IMR-90 (cell line): ENCODE data around the gene IL21R. TPM values are rescaled to one million over a fixed set of nuclear protein-coding genes. Genes with fewer than 3 reads are reported as not detected.

Source experiments
- ATAC-seq: fragments of 200-7000 bp; cut with Tn5 transposase; 2 replicates; pipeline ENCODE4 v1.9.1; 2020; ENCODE audit warnings: low read depth, mild to moderate bottlenecking, moderate library complexity
- BruUV-seq: library from RNA; stranded (reverse); fragments of 400-500 nt; replicated peaks from 2 replicates; lab custom pipeline; 2021; lab: Mats Ljungman, UMichigan
- CTCF ChIA-PET: fragments of 300-600 bp; formaldehyde crosslinking; extraction: SDS; loops from one replicate; lab custom pipeline; 2021; ENCODE audit warnings: antibody characterized with exemption; lab: Yijun Ruan, JAX
- POLR2A ChIA-PET: fragments of 300-600 bp; sonication (Branson Sonifier 250); formaldehyde crosslinking; loops from one replicate; lab custom pipeline; 2022; ENCODE audit warnings: antibody characterized with exemption; ENCODE audit not compliant: unreplicated experiment; lab: Charles Lee
- DNase-seq: peaks from one replicate; pipeline ENCODE4 v3.0.0; 2013
- H2AFZ ChIP-seq: replicated peaks from 2 replicates; pipeline ENCODE3; 2013; ENCODE audit warnings: low read length, mild to moderate bottlenecking; ENCODE audit not compliant: poor library complexity
- H2AK5ac ChIP-seq: 2 replicates; pipeline ENCODE4 v1.6.1; 2013; ENCODE audit warnings: low read depth, low read length, inconsistent platforms
- H2AK9ac ChIP-seq: replicated peaks from 2 replicates; pipeline ENCODE3; 2013; ENCODE audit warnings: mild to moderate bottlenecking, low read depth, low read length, moderate library complexity; ENCODE audit not compliant: poor library complexity
- H2BK120ac ChIP-seq: 2 replicates; pipeline ENCODE4 v1.6.1; 2013; ENCODE audit warnings: low read depth, low read length, inconsistent platforms
- H2BK15ac ChIP-seq: 3 replicates; pipeline ENCODE4 v1.6.1; 2013; ENCODE audit warnings: low read depth, low read length, inconsistent platforms
- H2BK20ac ChIP-seq: 2 replicates; pipeline ENCODE4 v1.6.1; 2013; ENCODE audit warnings: low read depth, mild to moderate bottlenecking, inconsistent platforms, low read length, moderate library complexity
- H2BK5ac ChIP-seq: 2 replicates; pipeline ENCODE4 v1.6.1; 2013; ENCODE audit warnings: mild to moderate bottlenecking, low read depth, low read length, inconsistent platforms; ENCODE audit not compliant: poor library complexity, severe bottlenecking
- H3K14ac ChIP-seq: replicated peaks from 2 replicates; pipeline ENCODE4 v1.6.1; 2013; ENCODE audit warnings: low read depth, low read length, inconsistent platforms
- H3K18ac ChIP-seq: 2 replicates; pipeline ENCODE4 v1.6.1; 2013; ENCODE audit warnings: low read depth, low read length, control low read depth
- H3K23ac ChIP-seq: 2 replicates; pipeline ENCODE4 v1.6.1; 2013; ENCODE audit warnings: low read depth, low read length, inconsistent platforms
- H3K27ac ChIP-seq: 2 replicates; pipeline ENCODE4 v1.5.1; 2013; ENCODE audit warnings: mild to moderate bottlenecking, control low read depth, low read length; ENCODE audit not compliant: insufficient read depth
- H3K27me3 ChIP-seq: 2 replicates; pipeline ENCODE4 v1.6.1; 2013; ENCODE audit warnings: low read length; ENCODE audit not compliant: control insufficient read depth, insufficient read depth
- H3K36me3 ChIP-seq: 2 replicates; pipeline ENCODE4 v1.6.1; 2013; ENCODE audit warnings: low read length, mixed read lengths; ENCODE audit not compliant: control insufficient read depth, insufficient read depth
- H3K4ac ChIP-seq: 2 replicates; pipeline ENCODE4 v1.6.1; 2013; ENCODE audit warnings: low read depth, low read length, inconsistent platforms
- H3K4me1 ChIP-seq: 2 replicates; pipeline ENCODE4 v1.6.1; 2013; ENCODE audit warnings: low read length, mixed read lengths; ENCODE audit not compliant: control insufficient read depth, insufficient read depth
- H3K4me2 ChIP-seq: 2 replicates; pipeline ENCODE4 v1.6.1; 2013; ENCODE audit warnings: low read depth, mild to moderate bottlenecking, control low read depth, low read length, moderate library complexity
- H3K4me3 ChIP-seq: 2 replicates; pipeline ENCODE4 v1.5.1; 2013; ENCODE audit warnings: low read depth, mild to moderate bottlenecking, control low read depth, low read length, moderate library complexity; ENCODE audit not compliant: insufficient read depth
- H3K56ac ChIP-seq: 2 replicates; pipeline ENCODE4 v1.6.1; 2013; ENCODE audit warnings: low read length, inconsistent platforms; ENCODE audit not compliant: insufficient read depth; ENCODE audit errors: extremely low read depth
- H3K79me1 ChIP-seq, 2 experiments: 2 replicates each; pipeline ENCODE4 v1.6.1; 2013; ENCODE audit warnings: low read length in 2 of 2, inconsistent platforms in 1 of 2, low read depth in 1 of 2
- H3K9ac ChIP-seq: 2 replicates; pipeline ENCODE4 v1.6.1; 2013; ENCODE audit warnings: low read depth, low read length, control low read depth
- H3K9me1 ChIP-seq: 2 replicates; pipeline ENCODE4 v1.6.1; 2013; ENCODE audit warnings: low read length, inconsistent platforms; ENCODE audit not compliant: insufficient read depth
- H3K9me3 ChIP-seq: 2 replicates; pipeline ENCODE4 v1.6.1; 2013; ENCODE audit warnings: low read length; ENCODE audit not compliant: control insufficient read depth, insufficient read depth
- H4K20me1 ChIP-seq: 2 replicates; pipeline ENCODE4 v1.6.1; 2013; ENCODE audit warnings: low read length, inconsistent platforms; ENCODE audit not compliant: insufficient read depth
- H4K5ac ChIP-seq: 2 replicates; pipeline ENCODE4 v1.6.1; 2013; ENCODE audit warnings: mild to moderate bottlenecking, low read depth, low read length, control low read depth
- H4K8ac ChIP-seq, 2 experiments: 2 replicates each; pipeline ENCODE4 v1.6.1; 2013; ENCODE audit warnings: low read depth in 2 of 2, low read length in 2 of 2, control low read depth in 1 of 2, inconsistent platforms in 1 of 2
- H4K91ac ChIP-seq: 2 replicates; pipeline ENCODE4 v1.6.1; 2013; ENCODE audit warnings: low read depth, low read length, inconsistent platforms; ENCODE audit not compliant: insufficient read depth
- BHLHE40 ChIP-seq: fragments of 150-350 bp; IDR thresholded peaks from 2 replicates; pipeline ENCODE4 v1.6.1; 2016; ENCODE audit warnings: mild to moderate bottlenecking, low read depth, low read length
- CEBPB ChIP-seq: IDR thresholded peaks from 2 replicates; pipeline ENCODE4 v1.6.1; 2012; ENCODE audit warnings: low read depth, low read length, improper control_type of control experiment
- CHD1 ChIP-seq: IDR thresholded peaks from 2 replicates; pipeline ENCODE4 v1.6.1; 2012; ENCODE audit warnings: low read depth, low read length, improper control_type of control experiment
- FOS ChIP-seq: fragments of 150-350 bp; IDR thresholded peaks from 2 replicates; pipeline ENCODE4 v1.6.1; 2016; ENCODE audit warnings: low read depth, low read length
- MAFK ChIP-seq: IDR thresholded peaks from 2 replicates; pipeline ENCODE4 v1.6.1; 2012; ENCODE audit warnings: low read depth, low read length, improper control_type of control experiment
- MXI1 ChIP-seq: IDR thresholded peaks from 2 replicates; pipeline ENCODE4 v1.6.1; 2012; ENCODE audit warnings: low read depth, mild to moderate bottlenecking, low read length, moderate library complexity, borderline replicate concordance
- NFE2L2 ChIP-seq: fragments of 150-350 bp; IDR thresholded peaks from 2 replicates; pipeline ENCODE4 v1.6.1; 2016; ENCODE audit warnings: low read depth, mild to moderate bottlenecking, low read length
- POLR2A ChIP-seq: IDR thresholded peaks from 2 replicates; pipeline ENCODE4 v1.6.1; 2012; ENCODE audit warnings: mild to moderate bottlenecking, low read depth, low read length
- RAD21 ChIP-seq: IDR thresholded peaks from 2 replicates; pipeline ENCODE4 v1.6.1; 2012; ENCODE audit warnings: low read length, improper control_type of control experiment
- RFX5 ChIP-seq: IDR thresholded peaks from 2 replicates; pipeline ENCODE4 v1.8.0; 2012; ENCODE audit warnings: low read depth, mild to moderate bottlenecking, low read length, moderate library complexity
- WGBS, 2 experiments: methylation state at CpG; one replicate each; pipeline versions ENCODE4 v1.1.5 to v1.1.7; 2013; ENCODE audit warnings: missing lambda C conversion rate in 2 of 2; ENCODE audit not compliant: insufficient read length in 1 of 2; ENCODE audit errors: extremely low coverage in 2 of 2; 5-methylcytosine and 5-hydroxymethylcytosine counted together
- dilution Hi-C: fragments of 300-500 bp; cut with HindIII; formaldehyde crosslinking; loops from one replicate; pipeline ENCODE4 v1.14.3; 2018; ENCODE audit warnings: low sequenced_read_pairs; ENCODE audit not compliant: unreplicated experiment
- in situ Hi-C: fragments of 300-500 bp; cut with MboI; formaldehyde crosslinking; loops from 3 replicates; pipeline ENCODE4 v1.14.3; 2019; ENCODE audit warnings: low sequenced_read_pairs, inconsistent platforms, mixed read lengths
- intact Hi-C: fragments of 100-400 bp; cut with micrococcal nuclease; formaldehyde crosslinking; loops from 2 replicates; pipeline ENCODE4 v1.10.0; 2022
- polyA plus RNA-seq, 3 experiments: library from polyadenylated mRNA; depleted of rRNA; stranded (reverse); fragments of >200 nt; gene quantifications; 2 replicates each; pipeline ENCODE4 v1.2.3, GENCODE V29; 2012; ENCODE audit warnings: low replicate concordance in 1 of 3
- total RNA-seq: library from RNA; depleted of rRNA; stranded (reverse); fragments of >200 nt; gene quantifications from 2 replicates; pipeline ENCODE4 v1.2.3, GENCODE V29; 2012
- TF ChIP-seq, protein P1 (sequence below): fragments of 150-350 bp; IDR thresholded peaks from 2 replicates; pipeline ENCODE4 v1.6.1; 2017; ENCODE audit warnings: mild to moderate bottlenecking, antibody characterized with exemption, low read length, low read depth
- TF ChIP-seq, protein P2 (sequence below): conservative IDR thresholded peaks from 2 replicates; pipeline ENCODE4 v1.5.1; 2012; ENCODE audit warnings: mild to moderate bottlenecking, low read depth, low read length, improper control_type of control experiment

Gene IL21R
- total and polyA plus RNA-seq, 2 of the 4 experiments (the other 2 are of a cell fraction): 0.72 to 0.97 TPM

DNA sequence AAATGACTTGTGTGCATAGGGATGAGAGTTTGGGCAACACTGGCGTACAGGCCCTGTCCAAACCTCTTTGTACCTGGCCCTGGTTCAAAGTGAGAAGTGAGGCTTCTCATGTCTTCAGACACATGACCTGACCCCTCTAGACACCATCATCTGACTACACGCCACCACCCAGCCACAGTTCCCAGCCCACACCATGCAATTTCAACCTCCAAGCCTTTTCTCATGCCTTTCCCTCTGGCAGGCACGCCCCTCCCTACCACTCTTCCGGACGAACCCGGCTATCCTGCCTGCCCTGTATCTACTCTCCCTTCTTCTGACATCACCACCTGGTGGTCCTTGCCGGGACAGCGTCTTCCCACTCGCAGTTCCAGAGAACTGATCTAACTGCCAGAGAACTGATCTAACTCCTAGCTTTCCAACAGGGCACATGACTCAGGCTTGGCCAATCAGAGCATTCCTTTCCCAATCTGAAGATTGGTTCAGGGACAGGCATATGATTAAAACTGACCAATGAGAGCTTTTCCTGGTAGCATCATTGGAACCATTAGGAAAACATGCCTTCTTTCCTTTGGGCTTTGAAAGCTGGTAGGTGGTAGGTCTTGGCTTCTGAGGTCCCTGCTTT lies 27.1 kb upstream of the IL21R start (continued):
- TF ChIP-seq, protein P1, sequence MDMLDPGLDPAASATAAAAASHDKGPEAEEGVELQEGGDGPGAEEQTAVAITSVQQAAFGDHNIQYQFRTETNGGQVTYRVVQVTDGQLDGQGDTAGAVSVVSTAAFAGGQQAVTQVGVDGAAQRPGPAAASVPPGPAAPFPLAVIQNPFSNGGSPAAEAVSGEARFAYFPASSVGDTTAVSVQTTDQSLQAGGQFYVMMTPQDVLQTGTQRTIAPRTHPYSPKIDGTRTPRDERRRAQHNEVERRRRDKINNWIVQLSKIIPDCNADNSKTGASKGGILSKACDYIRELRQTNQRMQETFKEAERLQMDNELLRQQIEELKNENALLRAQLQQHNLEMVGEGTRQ: peak; percentile 98

DNA sequence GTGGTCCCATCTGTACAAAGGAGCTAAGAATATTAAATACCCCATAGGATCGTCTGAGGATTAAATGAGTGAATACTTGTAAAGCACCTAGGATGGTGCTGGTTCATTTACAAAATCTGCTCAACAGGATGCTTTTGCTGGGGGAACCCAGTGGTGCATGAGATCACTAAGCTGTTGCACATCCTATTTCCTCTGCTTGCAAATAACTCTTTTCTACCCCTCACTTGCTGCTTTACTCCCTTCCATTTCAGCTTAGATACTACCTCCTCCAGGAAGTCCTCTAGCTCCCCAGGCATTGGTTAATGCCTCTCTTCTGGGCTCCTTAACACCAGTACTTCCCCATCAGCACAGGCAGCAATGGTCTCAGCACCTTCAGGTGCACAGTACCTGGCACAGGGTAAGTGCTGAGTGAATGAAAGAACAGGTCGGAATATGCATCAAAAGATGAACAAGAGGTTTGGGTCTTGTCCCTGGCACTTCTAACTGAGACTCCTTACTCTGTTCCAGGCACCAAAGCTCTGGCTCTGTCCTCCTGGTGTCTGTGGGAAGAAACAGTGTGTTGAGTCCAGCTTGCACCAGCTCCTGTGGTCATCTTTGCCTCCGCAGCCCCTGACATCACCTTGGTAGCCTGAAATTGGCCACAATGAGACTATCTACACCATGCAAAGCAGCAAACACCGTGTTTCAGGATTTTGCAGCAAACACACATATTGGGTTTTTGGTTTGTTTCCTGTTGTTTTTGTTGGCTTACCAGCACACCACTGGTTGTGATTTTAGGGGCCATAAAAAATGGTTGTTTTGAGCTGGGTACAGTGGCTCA lies 24.1 kb upstream of the IL21R start:
- Histone ChIP-seq H3K36me3 (no peaks in the 10 kb centered on the region), H3K4ac (peak overlapping the region; percentile 38; the same call in 1 of the 2 replicates), H3K56ac (no peak overlapping the region), H2AK9ac (no peak overlapping the region), H3K9ac (no peak overlapping the region), H2BK120ac (no peak overlapping the region; the same call in 1 of the 2 replicates), H4K91ac (no peak overlapping the region), H2AK5ac (no peak overlapping the region), H4K8ac (no peak overlapping the region), H2BK20ac (0 out of 2 replicates have a peak overlapping the region, but pooled peaks have one; percentile 64), H3K79me1 (no peaks in the 10 kb centered on the region), H3K18ac (no peak overlapping the region), H3K14ac (no peak overlapping the region), H3K4me1 (peaks cover 10% of the 10 kb centered on the region), H2BK15ac (no peak overlapping the region), H3K27me3 (no peaks in the 10 kb centered on the region), H3K9me1 (peaks cover 7% of the 10 kb centered on the region; the same call in 1 of the 2 replicates), H3K4me3 (no peak overlapping the region), H4K5ac (no peak overlapping the region), H3K4me2 (no peak overlapping the region), H3K9me3 (peaks cover 2% of the 10 kb centered on the region; the same call in 1 of the 2 replicates), H3K23ac (no peak overlapping the region), H2BK5ac (no peak overlapping the region), H3K27ac (no peak overlapping the region), H4K20me1 (no peaks in the 10 kb centered on the region), H2AFZ (no peak overlapping the region)
- BruUV-seq: no TSS peak
- ChIA-PET CTCF (interaction anchor here (0.8 kb wide), 2 partner anchors 10 to 18 kb away, joined by 3 read pairs; no protein-coding TSS in a partner anchor), POLR2A (no interaction called here)
- no peak for ATAC-seq
- intact Hi-C loops (no loop called here), dilution Hi-C loops (no loop called here), in situ Hi-C loops (loop anchor here (25.0 kb wide), 1 partner anchor 1541 kb away; no protein-coding TSS in a partner anchor)
- no peak for DNase-seq
- no CpG with 5 or more reads among the region's 4 CpGs for WGBS, 2 experiments
- no peak for TF ChIP-seq NFE2L2
- TF ChIP-seq RFX5: no peak
- no peak for TF ChIP-seq BHLHE40
- no peak for TF ChIP-seq MAFK
- TF ChIP-seq MXI1: no peak
- TF ChIP-seq RAD21: no peak
- no peak for TF ChIP-seq POLR2A
- TF ChIP-seq, protein P1: no peak
- no peak for TF ChIP-seq CEBPB
- TF ChIP-seq CHD1: no peak
- TF ChIP-seq, protein P2, sequence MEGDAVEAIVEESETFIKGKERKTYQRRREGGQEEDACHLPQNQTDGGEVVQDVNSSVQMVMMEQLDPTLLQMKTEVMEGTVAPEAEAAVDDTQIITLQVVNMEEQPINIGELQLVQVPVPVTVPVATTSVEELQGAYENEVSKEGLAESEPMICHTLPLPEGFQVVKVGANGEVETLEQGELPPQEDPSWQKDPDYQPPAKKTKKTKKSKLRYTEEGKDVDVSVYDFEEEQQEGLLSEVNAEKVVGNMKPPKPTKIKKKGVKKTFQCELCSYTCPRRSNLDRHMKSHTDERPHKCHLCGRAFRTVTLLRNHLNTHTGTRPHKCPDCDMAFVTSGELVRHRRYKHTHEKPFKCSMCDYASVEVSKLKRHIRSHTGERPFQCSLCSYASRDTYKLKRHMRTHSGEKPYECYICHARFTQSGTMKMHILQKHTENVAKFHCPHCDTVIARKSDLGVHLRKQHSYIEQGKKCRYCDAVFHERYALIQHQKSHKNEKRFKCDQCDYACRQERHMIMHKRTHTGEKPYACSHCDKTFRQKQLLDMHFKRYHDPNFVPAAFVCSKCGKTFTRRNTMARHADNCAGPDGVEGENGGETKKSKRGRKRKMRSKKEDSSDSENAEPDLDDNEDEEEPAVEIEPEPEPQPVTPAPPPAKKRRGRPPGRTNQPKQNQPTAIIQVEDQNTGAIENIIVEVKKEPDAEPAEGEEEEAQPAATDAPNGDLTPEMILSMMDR: no peak
- no peak for TF ChIP-seq FOS
